ENCODE data around the gene SPPL3. TPM values are rescaled to one million over a fixed set of nuclear protein-coding genes. Genes with fewer than 3 reads are reported as not detected.
A peak's percentile ranks its signal among the peaks of the same experiment; 100 is the strongest.

The SPPL3 gene
- total RNA-seq, 2 experiments from 2014 or later, result 21.3 to 24.2 TPM

DNA sequence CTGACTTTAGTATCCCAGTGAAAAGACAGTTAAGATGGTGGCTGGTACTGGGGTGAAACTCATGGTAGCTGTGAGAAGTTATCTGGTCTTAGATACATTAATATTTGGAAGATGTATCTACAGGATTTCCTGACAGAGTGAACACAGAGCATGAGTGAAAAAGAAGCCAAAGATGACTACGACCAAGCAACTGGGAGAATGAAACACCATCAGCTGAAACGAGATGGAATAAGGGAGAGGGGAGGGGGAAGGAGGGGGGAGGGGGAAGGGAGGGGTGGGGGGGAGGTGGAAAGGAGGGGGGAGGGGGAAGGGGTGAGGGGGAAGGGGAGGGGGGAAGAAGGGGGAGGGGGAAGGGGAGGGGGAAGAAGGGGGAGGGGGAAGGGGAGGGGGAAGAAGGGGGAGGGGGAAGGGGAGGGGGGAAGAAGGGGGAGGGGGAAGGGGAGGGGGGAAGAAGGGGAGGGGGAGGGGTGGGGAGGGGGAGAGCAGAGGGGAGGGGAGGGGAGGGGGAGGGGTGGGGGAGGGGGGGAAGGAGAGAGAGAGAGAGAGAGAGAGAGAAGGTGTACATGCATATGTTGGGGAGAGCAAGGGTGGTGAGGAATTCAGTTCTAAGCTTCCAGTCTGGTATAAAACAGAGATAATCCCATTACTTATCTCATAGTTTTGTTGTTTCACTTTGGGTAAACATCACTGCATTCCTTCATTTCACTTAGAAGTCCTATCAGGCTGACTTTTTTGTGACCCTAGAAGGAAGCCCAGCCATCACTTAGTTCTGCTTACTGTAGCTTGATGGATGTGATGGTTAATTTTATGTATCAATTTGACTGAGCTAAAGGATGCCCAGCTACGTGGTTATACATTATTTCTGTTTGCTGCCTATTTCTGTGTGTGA lies 73.9 kb downstream of the SPPL3 start:
- H3K4me1 Mint-ChIP-seq, result peaks cover 41% of the 10 kb centered on the region
- no peak overlapping the region for H3K4me3 Mint-ChIP-seq
- CTCF ChIA-PET, result interaction anchor here (1.0 to 1.2 kb wide), 2 partner anchors 11 to 56 kb away, joined by 3 read pairs; no protein-coding TSS in a partner anchor
- ATAC-seq, result peak; percentile 39
- no peaks in the 10 kb centered on the region for H3K9me3 Mint-ChIP-seq (ENCODE audit: low read depth)
- DNase-seq, result no peak
- H3K27me3 Mint-ChIP-seq, result no peaks in the 10 kb centered on the region
- no peaks in the 10 kb centered on the region for H3K36me3 Mint-ChIP-seq
- H3K27ac Mint-ChIP-seq, result peak overlapping the region; percentile 28

DNA sequence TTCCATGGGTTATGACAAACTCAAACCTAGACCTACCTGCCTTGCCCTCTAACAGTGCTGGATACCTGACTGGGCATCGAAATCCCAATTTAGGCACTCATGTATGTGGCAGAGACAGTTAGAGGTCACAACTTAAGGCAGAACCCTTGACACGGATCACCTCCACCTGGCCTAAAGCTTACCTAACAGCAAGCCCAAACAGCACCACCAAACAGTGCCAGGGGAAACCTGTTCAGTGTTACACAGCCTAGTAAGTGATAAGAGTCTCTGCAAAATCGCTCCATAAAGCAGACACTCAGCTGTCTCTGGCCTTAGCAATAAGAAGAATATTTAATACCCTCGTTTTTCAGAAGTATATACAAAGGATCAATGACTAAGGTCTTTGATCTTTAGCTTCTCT lies 77.8 kb downstream of the SPPL3 start:
- CTCF ChIA-PET, result no interaction called here
- no peaks in the 10 kb centered on the region for H3K36me3 Mint-ChIP-seq
- H3K9me3 Mint-ChIP-seq (ENCODE audit: low read depth), result no peaks in the 10 kb centered on the region
- H3K27ac Mint-ChIP-seq, result no peak overlapping the region
- DNase-seq (no peak), ATAC-seq (no peak)
- no peak overlapping the region for H3K4me3 Mint-ChIP-seq
- H3K4me1 Mint-ChIP-seq, result peaks cover 30% of the 10 kb centered on the region
- H3K27me3 Mint-ChIP-seq, result no peaks in the 10 kb centered on the region

- Mint-ChIP-seq H3K4me3 (no peak overlapping the region), H3K27ac (no peak overlapping the region), H3K9me3 (ENCODE audit: low read depth) (no peaks in the 10 kb centered on the region), H3K4me1 (peaks cover 27% of the 10 kb centered on the region), H3K36me3 (no peaks in the 10 kb centered on the region), H3K27me3 (no peaks in the 10 kb centered on the region)
- DNase-seq (no peak), ATAC-seq (no peak)
- CTCF ChIA-PET, result no interaction called here
Measured at GRCh38 chr12:120825337-120825736, 78.8 kb downstream of the SPPL3 start.

- CTCF ChIA-PET, result no interaction called here
- Mint-ChIP-seq H3K4me1 (peaks cover 24% of the 10 kb centered on the region), H3K27ac (no peak overlapping the region), H3K27me3 (no peaks in the 10 kb centered on the region), H3K9me3 (ENCODE audit: low read depth) (no peaks in the 10 kb centered on the region), H3K4me3 (no peak overlapping the region), H3K36me3 (no peaks in the 10 kb centered on the region)
- ATAC-seq, result no peak
- DNase-seq, result no peak
Measured at GRCh38 chr12:120822832-120823503, 81.2 kb downstream of the SPPL3 start.

DNA sequence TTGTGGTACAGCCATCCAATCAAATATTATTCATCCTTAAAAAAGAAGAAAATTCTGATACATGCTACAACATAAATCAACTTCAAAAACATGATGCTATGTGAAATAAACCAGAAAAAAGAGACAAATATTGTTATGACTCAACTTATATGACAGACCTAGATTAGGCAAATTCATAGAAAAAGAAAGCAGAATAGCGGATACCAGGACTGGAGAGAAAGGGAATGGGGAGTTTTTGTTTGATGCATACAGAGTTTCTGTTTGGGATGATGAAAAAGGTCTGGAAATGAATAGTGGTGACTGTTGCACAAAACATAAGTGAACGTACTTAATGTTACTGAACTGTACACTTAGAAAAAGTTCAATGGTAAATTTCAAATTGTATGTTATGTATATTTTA lies 82.3 kb downstream of the SPPL3 start:
- Mint-ChIP-seq H3K27ac (peak overlapping the region; percentile 53), H3K4me1 (peaks cover 24% of the 10 kb centered on the region), H3K36me3 (no peaks in the 10 kb centered on the region), H3K4me3 (no peak overlapping the region), H3K9me3 (ENCODE audit: low read depth) (no peaks in the 10 kb centered on the region), H3K27me3 (no peaks in the 10 kb centered on the region)
- CTCF ChIA-PET, result no interaction called here
- ATAC-seq (no peak), DNase-seq (no peak)

GRCh38 chr12:120820884-120821510 lies 83.2 kb downstream of the SPPL3 start:
- Mint-ChIP-seq H3K27me3 (no peaks in the 10 kb centered on the region), H3K36me3 (no peaks in the 10 kb centered on the region), H3K4me1 (peaks cover 25% of the 10 kb centered on the region), H3K4me3 (no peak overlapping the region), H3K9me3 (ENCODE audit: low read depth) (no peaks in the 10 kb centered on the region), H3K27ac (peak overlapping the region; percentile 54)
- CTCF ChIA-PET, result no interaction called here
- peak; percentile 92 for ATAC-seq
- DNase-seq, result peak; percentile 65

- H3K9me3 Mint-ChIP-seq (ENCODE audit: low read depth), result no peaks in the 10 kb centered on the region
- ATAC-seq (no peak), DNase-seq (no peak)
- H3K27me3 Mint-ChIP-seq, result no peaks in the 10 kb centered on the region
- H3K4me1 Mint-ChIP-seq, result peaks cover 34% of the 10 kb centered on the region
- CTCF ChIA-PET, result no interaction called here
- H3K27ac Mint-ChIP-seq, result no peak overlapping the region
- H3K4me3 Mint-ChIP-seq, result no peak overlapping the region
- no peaks in the 10 kb centered on the region for H3K36me3 Mint-ChIP-seq
Measured at GRCh38 chr12:120818416-120818815, 85.7 kb downstream of the SPPL3 start.

- Mint-ChIP-seq H3K27me3 (no peaks in the 10 kb centered on the region), H3K4me3 (no peak overlapping the region), H3K4me1 (peaks cover 32% of the 10 kb centered on the region), H3K27ac (no peak overlapping the region), H3K36me3 (peaks cover 2% of the 10 kb centered on the region), H3K9me3 (ENCODE audit: low read depth) (no peaks in the 10 kb centered on the region)
- DNase-seq, result no peak
- CTCF ChIA-PET, result no interaction called here
- ATAC-seq, result no peak
Measured at GRCh38 chr12:120817559-120818330, 86.4 kb downstream of the SPPL3 start.

DNA sequence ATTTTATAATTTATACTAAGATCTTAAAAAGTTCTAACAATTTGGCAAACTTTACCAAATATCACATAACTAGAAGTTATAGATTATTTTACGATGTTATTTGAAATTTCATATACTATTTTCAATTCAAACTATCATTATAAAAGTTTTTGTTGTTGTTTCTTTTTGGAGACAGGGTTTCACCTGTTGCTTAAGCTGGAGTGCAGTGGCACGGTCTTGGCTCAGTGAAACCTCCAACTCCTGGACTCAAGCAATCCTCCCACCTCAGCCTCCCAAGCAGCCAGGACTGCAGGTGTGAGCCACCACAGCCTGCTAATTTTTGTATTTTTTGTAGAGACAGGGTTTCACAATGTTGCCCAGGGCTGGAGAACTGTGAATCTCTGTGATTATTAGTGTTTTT lies 87.8 kb downstream of the SPPL3 start:
- no peaks in the 10 kb centered on the region for H3K9me3 Mint-ChIP-seq (ENCODE audit: low read depth)
- DNase-seq (no peak), ATAC-seq (no peak)
- peaks cover 19% of the 10 kb centered on the region for H3K4me1 Mint-ChIP-seq
- H3K27ac Mint-ChIP-seq, result no peak overlapping the region
- no peak overlapping the region for H3K4me3 Mint-ChIP-seq
- CTCF ChIA-PET, result no interaction called here
- H3K27me3 Mint-ChIP-seq, result no peaks in the 10 kb centered on the region
- H3K36me3 Mint-ChIP-seq, result peaks cover 2% of the 10 kb centered on the region

DNA sequence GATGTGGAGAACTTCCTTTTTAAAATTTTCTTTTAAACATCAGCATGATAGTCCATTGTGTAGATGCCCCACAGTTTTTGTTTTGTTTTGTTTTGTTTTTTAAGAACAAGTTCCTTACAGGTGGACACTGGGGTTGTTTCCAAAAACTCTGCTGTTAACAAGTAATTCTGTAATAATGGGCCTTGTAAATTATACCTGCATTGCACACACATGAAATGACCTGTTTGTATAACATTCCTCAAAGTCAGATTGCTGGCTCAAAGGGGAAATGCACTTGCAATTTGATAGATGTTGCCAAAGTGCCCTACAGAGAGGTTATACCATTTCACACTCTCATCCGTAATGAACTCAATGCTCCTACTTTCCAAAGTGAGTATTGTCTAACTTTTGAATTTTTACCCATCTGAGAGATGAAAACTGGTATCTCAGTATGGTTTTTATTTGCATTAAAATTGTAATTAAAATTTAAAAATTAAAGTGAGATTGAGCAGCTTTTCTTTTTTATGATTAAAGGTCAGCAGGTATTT lies 89.2 kb downstream of the SPPL3 start:
- no peaks in the 10 kb centered on the region for H3K9me3 Mint-ChIP-seq (ENCODE audit: low read depth)
- no peak for ATAC-seq
- H3K4me1 Mint-ChIP-seq, result peaks cover 15% of the 10 kb centered on the region
- no peak for DNase-seq
- CTCF ChIA-PET, result no interaction called here
- no peak overlapping the region for H3K4me3 Mint-ChIP-seq
- H3K36me3 Mint-ChIP-seq, result peaks cover 6% of the 10 kb centered on the region
- no peak overlapping the region for H3K27ac Mint-ChIP-seq
- H3K27me3 Mint-ChIP-seq, result no peaks in the 10 kb centered on the region

DNA sequence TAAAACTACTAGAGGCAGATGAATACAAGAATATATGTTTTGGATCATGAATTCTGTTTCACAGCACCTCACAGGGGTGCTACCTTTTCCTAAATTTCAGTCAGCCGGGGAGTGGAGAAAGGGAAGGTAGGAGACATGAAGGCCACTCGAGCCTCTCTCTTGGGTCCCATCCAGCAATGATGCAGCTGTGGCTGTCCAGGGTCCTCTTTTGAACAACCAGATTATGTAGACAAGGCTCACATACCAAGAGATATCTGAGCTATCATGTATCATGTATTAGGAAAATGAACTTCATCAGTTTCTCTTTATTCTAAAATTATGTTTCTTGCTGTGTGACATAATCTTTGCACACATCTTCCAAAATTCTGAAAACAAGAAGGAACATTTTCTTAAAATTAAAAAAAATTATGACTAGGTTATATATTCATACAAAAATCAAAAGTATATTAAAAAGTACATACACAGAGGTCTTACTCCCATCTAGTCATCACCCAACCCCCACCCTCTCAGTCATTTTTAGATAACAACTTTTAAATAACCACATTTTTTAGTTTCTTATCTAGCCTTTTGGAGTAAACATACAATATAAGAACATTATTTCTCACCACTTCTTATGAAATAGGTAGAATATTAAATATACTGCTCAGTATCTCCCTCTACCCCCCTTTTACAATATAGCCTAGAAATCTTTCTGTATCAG lies 89.8 kb downstream of the SPPL3 start:
- ATAC-seq, result no peak
- DNase-seq, result no peak
- Mint-ChIP-seq H3K27me3 (no peaks in the 10 kb centered on the region), H3K27ac (no peak overlapping the region), H3K36me3 (peaks cover 7% of the 10 kb centered on the region), H3K9me3 (ENCODE audit: low read depth) (no peaks in the 10 kb centered on the region), H3K4me3 (no peak overlapping the region), H3K4me1 (peaks cover 15% of the 10 kb centered on the region)
- CTCF ChIA-PET, result no interaction called here

DNA sequence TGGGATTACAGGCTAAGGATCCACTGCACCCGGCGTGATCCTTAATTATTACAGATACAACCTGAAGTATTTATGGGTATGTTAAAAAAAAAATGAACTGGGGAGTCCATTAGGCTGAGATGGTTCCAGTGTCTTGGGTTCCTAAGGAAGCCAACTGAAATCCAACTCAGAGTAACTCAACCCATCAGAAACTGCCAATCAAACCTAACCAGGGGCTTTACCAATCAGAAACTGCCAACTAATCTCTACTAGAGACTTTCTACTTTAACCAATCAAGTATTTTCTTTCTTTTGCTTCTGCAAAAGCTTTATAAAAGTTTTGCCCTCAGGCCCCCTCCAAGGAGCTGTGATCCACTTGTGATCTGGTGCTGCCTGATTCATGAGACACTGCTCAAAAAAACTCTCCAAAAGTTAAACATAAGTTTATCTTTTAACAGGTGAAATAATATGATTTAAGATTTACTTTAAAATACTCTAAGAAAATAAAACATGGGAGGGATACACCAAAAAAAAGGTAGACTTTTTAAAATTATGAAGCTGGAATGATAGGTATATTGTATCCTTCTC lies 90.5 kb downstream of the SPPL3 start:
- Mint-ChIP-seq H3K27ac (no peak overlapping the region), H3K36me3 (peaks cover 11% of the 10 kb centered on the region), H3K9me3 (ENCODE audit: low read depth) (no peaks in the 10 kb centered on the region), H3K4me3 (no peak overlapping the region), H3K4me1 (peaks cover 15% of the 10 kb centered on the region), H3K27me3 (no peaks in the 10 kb centered on the region)
- DNase-seq, result no peak
- no peak for ATAC-seq
- CTCF ChIA-PET, result no interaction called here

Data from activated CD8-positive, alpha-beta memory T cell treated with anti-CD3 and anti-CD28 coated beads, Interleukin-2, amount 10 ng/mL, durations not matched to agents 7 days and 5 days (primary cell).